WTC11 (cell line): ENCODE data around the gene ZNF689. TPM values are rescaled to one million over a fixed set of nuclear protein-coding genes. Genes with fewer than 3 reads are reported as not detected.

Experiments
- ATAC-seq: fragments of 200-7000 bp; cut with Tn5 transposase; 2 replicates; pipeline ENCODE4 v1.10.0; 2021; ENCODE audit warnings: mild to moderate bottlenecking, moderate library complexity
- CTCF ChIA-PET: fragments of 300-600 bp; sonication (Branson Sonifier 250); formaldehyde crosslinking; loops from one replicate; lab custom pipeline; 2021; ENCODE audit warnings: antibody characterized with exemption; lab: Charles Lee
- POLR2A ChIA-PET: fragments of 350-600 bp; sonication (Branson Sonifier 250); formaldehyde crosslinking; loops from one replicate; lab custom pipeline; 2021; ENCODE audit warnings: antibody characterized with exemption; lab: Charles Lee
- DNase-seq: peaks from one replicate; pipeline ENCODE4 v3.0.0; 2021; ENCODE audit warnings: low spot score
- H3K27ac Mint-ChIP-seq: 2 replicates; pipeline ENCODE4 v1.8.0; 2021; ENCODE audit warnings: mixed read lengths
- H3K27me3 Mint-ChIP-seq: 2 replicates; pipeline ENCODE4 v1.8.0; 2021; ENCODE audit warnings: low read depth, mild to moderate bottlenecking, moderate library complexity, mixed read lengths
- H3K36me3 Mint-ChIP-seq: 2 replicates; pipeline ENCODE4 v1.8.0; 2021; ENCODE audit warnings: mixed read lengths
- H3K4me1 Mint-ChIP-seq: 2 replicates; pipeline ENCODE4 v1.8.0; 2022; ENCODE audit warnings: mixed read lengths
- H3K4me3 Mint-ChIP-seq: 2 replicates; pipeline ENCODE4 v1.8.0; 2021; ENCODE audit warnings: mild to moderate bottlenecking, moderate library complexity, mixed read lengths
- H3K9me3 Mint-ChIP-seq: 2 replicates; pipeline ENCODE4 v1.8.0; 2021; ENCODE audit warnings: mixed read lengths
- AR ChIP-seq: fragments of 250-450 bp; sonication (Bioruptor Pico); IDR thresholded peaks from 2 replicates; pipeline ENCODE4 v1.9.0; 2021; ENCODE audit warnings: mild to moderate bottlenecking
- CDX4 ChIP-seq: fragments of 250-450 bp; sonication (Bioruptor Pico); IDR thresholded peaks from 2 replicates; pipeline ENCODE4 v1.9.0; 2021; ENCODE audit warnings: moderate library complexity, mild to moderate bottlenecking, inconsistent platforms, borderline replicate concordance
- CREB1 ChIP-seq: sonication (generic); formaldehyde crosslinking; IDR thresholded peaks from 2 replicates; pipeline ENCODE4 v1.8.0; 2023; ENCODE audit warnings: mild to moderate bottlenecking, missing genetic modification reagents
- CREM ChIP-seq: sonication (generic); formaldehyde crosslinking; IDR thresholded peaks from 2 replicates; pipeline ENCODE4 v1.8.1; 2022; ENCODE audit warnings: mild to moderate bottlenecking, missing genetic modification reagents, moderate library complexity
- E2F4 ChIP-seq: sonication (generic); formaldehyde crosslinking; IDR thresholded peaks from 2 replicates; pipeline ENCODE4 v1.8.1; 2022; ENCODE audit warnings: low read depth, mild to moderate bottlenecking, moderate library complexity, missing genetic modification reagents, borderline replicate concordance
- EMX1 ChIP-seq: fragments of 250-450 bp; sonication (Bioruptor Pico); IDR thresholded peaks from 2 replicates; pipeline ENCODE4 v1.8.0; 2021; ENCODE audit warnings: mild to moderate bottlenecking
- FOXJ3 ChIP-seq: sonication (generic); formaldehyde crosslinking; IDR thresholded peaks from 2 replicates; pipeline ENCODE4 v1.9.0; 2021; ENCODE audit warnings: missing genetic modification reagents, mild to moderate bottlenecking, borderline replicate concordance
- KAT7 ChIP-seq: sonication (generic); formaldehyde crosslinking; IDR thresholded peaks from 2 replicates; pipeline ENCODE4 v1.8.1; 2023; ENCODE audit warnings: missing genetic modification reagents, mild to moderate bottlenecking, borderline replicate concordance
- MLX ChIP-seq: sonication (generic); formaldehyde crosslinking; IDR thresholded peaks from 2 replicates; pipeline ENCODE4 v1.8.1; 2023; ENCODE audit warnings: mild to moderate bottlenecking, missing genetic modification reagents, moderate library complexity
- MXD4 ChIP-seq: fragments of 250-450 bp; sonication (Bioruptor Pico); IDR thresholded peaks from 2 replicates; pipeline ENCODE4 v1.8.0; 2021; ENCODE audit warnings: mild to moderate bottlenecking, moderate library complexity, borderline replicate concordance
- NR1H2 ChIP-seq: sonication (generic); formaldehyde crosslinking; IDR thresholded peaks from 2 replicates; pipeline ENCODE4 v1.9.0; 2021; ENCODE audit warnings: mild to moderate bottlenecking, moderate library complexity, missing genetic modification reagents
- NR2C2 ChIP-seq: sonication (generic); formaldehyde crosslinking; IDR thresholded peaks from 2 replicates; pipeline ENCODE4 v1.8.0; 2022; ENCODE audit warnings: mild to moderate bottlenecking, missing genetic modification reagents
- NR3C1 ChIP-seq: sonication (generic); formaldehyde crosslinking; conservative IDR thresholded peaks from 2 replicates; pipeline ENCODE4 v1.8.1; 2023; ENCODE audit warnings: low read depth, mild to moderate bottlenecking, missing genetic modification reagents
- RELA ChIP-seq: sonication (generic); formaldehyde crosslinking; IDR thresholded peaks from 2 replicates; pipeline ENCODE4 v1.8.1; 2022; ENCODE audit warnings: missing genetic modification reagents, mild to moderate bottlenecking, borderline replicate concordance
- RORB ChIP-seq: fragments of 250-450 bp; sonication (Bioruptor Pico); IDR thresholded peaks from 2 replicates; pipeline ENCODE4 v1.9.0; 2021; ENCODE audit warnings: mild to moderate bottlenecking
- TEAD4 ChIP-seq: sonication (generic); formaldehyde crosslinking; IDR thresholded peaks from 2 replicates; pipeline ENCODE4 v1.8.0; 2022; ENCODE audit warnings: mild to moderate bottlenecking, missing genetic modification reagents
- ZNF138 ChIP-seq: sonication (generic); formaldehyde crosslinking; conservative IDR thresholded peaks from 2 replicates; pipeline ENCODE4 v1.8.1; 2022; ENCODE audit warnings: mild to moderate bottlenecking, moderate library complexity, missing genetic modification reagents
- ZNF219 ChIP-seq: sonication (generic); formaldehyde crosslinking; IDR thresholded peaks from 2 replicates; pipeline ENCODE4 v1.8.0; 2023; ENCODE audit warnings: missing genetic modification reagents, mild to moderate bottlenecking, borderline replicate concordance
- ZNF232 ChIP-seq: sonication (generic); formaldehyde crosslinking; IDR thresholded peaks from 2 replicates; pipeline ENCODE4 v1.8.0; 2022; ENCODE audit warnings: mild to moderate bottlenecking, missing genetic modification reagents
- ZNF416 ChIP-seq: fragments of 250-450 bp; sonication (Bioruptor Pico); IDR thresholded peaks from 2 replicates; pipeline ENCODE4 v1.9.0; 2021; ENCODE audit warnings: mild to moderate bottlenecking, inconsistent platforms
- total RNA-seq: library from RNA; stranded (reverse); gene quantifications from 3 replicates; pipeline ENCODE4 v1.2.3, GENCODE V29; 2021
- TF ChIP-seq, protein P1 (sequence below): sonication (generic); formaldehyde crosslinking; IDR thresholded peaks from 2 replicates; pipeline ENCODE4 v1.8.1; 2022; ENCODE audit warnings: mild to moderate bottlenecking, moderate library complexity, missing genetic modification reagents

Gene ZNF689
- total RNA-seq, 1 experiment from 2014 or later = 13.2 TPM

GRCh38 chr16:30569746-30570635 lies 40.2 kb downstream of the ZNF689 start:
- POLR2A ChIA-PET = interaction anchor here (0.7 to 2.9 kb wide), 4 partner anchors 9 to 40 kb away, joined by 3 to 22 read pairs (median 9); partner anchors contain the start of genes ZNF689, ZNF747 and ZNF764
- H3K9me3 Mint-ChIP-seq = no peaks in the 10 kb centered on the region
- peak overlapping the region; percentile 53; the same call in 1 of the 2 replicates for H3K27ac Mint-ChIP-seq
- peak overlapping the region; percentile 91; the same call in 1 of the 2 replicates for H3K4me3 Mint-ChIP-seq
- DNase-seq = no peak
- no peak for ATAC-seq
- no peaks in the 10 kb centered on the region for H3K36me3 Mint-ChIP-seq
- peaks cover 4% of the 10 kb centered on the region; the same call in 1 of the 2 replicates for H3K27me3 Mint-ChIP-seq
- H3K4me1 Mint-ChIP-seq = peaks cover 15% of the 10 kb centered on the region
- TF ChIP-seq RELA (CRISPR knock-in tag) (no peak), TEAD4 (CRISPR knock-in tag) (no peak)
- CTCF ChIA-PET = interaction anchor here (1.0 to 3.0 kb wide), 5 partner anchors 11 to 140 kb away, joined by 3 to 21 read pairs (median 20); partner anchors contain the start of genes DCTPP1, ZNF764 and ZNF785

GRCh38 chr16:30569281-30569680 lies 40.9 kb downstream of the ZNF689 start:
- H3K27ac Mint-ChIP-seq = no peak overlapping the region
- no peak for TF ChIP-seq ZNF416 (CRISPR knock-in tag)
- no peak for TF ChIP-seq CREB1 (CRISPR knock-in tag)
- no peak for TF ChIP-seq CREM
- TF ChIP-seq ZNF232 = no peak
- no peak for TF ChIP-seq ZNF219 (CRISPR knock-in tag)
- TF ChIP-seq KAT7 (CRISPR knock-in tag) = no peak
- TF ChIP-seq NR1H2 (CRISPR knock-in tag) = no peak
- no peak for TF ChIP-seq ZNF138 (CRISPR knock-in tag)
- no peak for TF ChIP-seq MLX (CRISPR knock-in tag)
- no peak for TF ChIP-seq EMX1 (CRISPR knock-in tag)
- no peak for TF ChIP-seq NR3C1 (CRISPR knock-in tag)
- no peak for TF ChIP-seq RORB (CRISPR knock-in tag)
- no peak for TF ChIP-seq NR2C2 (CRISPR knock-in tag)
- TF ChIP-seq, protein P1, sequence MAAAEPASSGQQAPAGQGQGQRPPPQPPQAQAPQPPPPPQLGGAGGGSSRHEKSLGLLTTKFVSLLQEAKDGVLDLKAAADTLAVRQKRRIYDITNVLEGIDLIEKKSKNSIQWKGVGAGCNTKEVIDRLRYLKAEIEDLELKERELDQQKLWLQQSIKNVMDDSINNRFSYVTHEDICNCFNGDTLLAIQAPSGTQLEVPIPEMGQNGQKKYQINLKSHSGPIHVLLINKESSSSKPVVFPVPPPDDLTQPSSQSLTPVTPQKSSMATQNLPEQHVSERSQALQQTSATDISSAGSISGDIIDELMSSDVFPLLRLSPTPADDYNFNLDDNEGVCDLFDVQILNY = no peak
- TF ChIP-seq, all 79 proteins: peak for 0
- H3K4me1 Mint-ChIP-seq = peaks cover 15% of the 10 kb centered on the region
- H3K36me3 Mint-ChIP-seq = no peaks in the 10 kb centered on the region
- POLR2A ChIA-PET = no interaction called here
- H3K4me3 Mint-ChIP-seq = no peak overlapping the region
- ATAC-seq (no peak), DNase-seq (no peak)
- H3K27me3 Mint-ChIP-seq = peaks cover 4% of the 10 kb centered on the region; the same call in 1 of the 2 replicates
- no peaks in the 10 kb centered on the region for H3K9me3 Mint-ChIP-seq
- CTCF ChIA-PET = interaction anchor here (0.7 kb wide), 1 partner anchor 11 kb away, joined by 3 read pairs; the partner anchor contains the start of gene ZNF764

- CTCF ChIA-PET = interaction anchor here (1.1 kb wide), 1 partner anchor 33 kb away, joined by 3 read pairs; no protein-coding TSS in a partner anchor
- Mint-ChIP-seq H3K27me3 (peaks cover 4% of the 10 kb centered on the region; the same call in 1 of the 2 replicates), H3K4me3 (no peak overlapping the region), H3K9me3 (no peaks in the 10 kb centered on the region), H3K4me1 (peaks cover 15% of the 10 kb centered on the region), H3K36me3 (no peaks in the 10 kb centered on the region), H3K27ac (no peak overlapping the region)
- DNase-seq (no peak), ATAC-seq (no peak)
- TF ChIP-seq E2F4 (CRISPR knock-in tag) (no peak), FOXJ3 (CRISPR knock-in tag) (no peak), AR (no peak), MXD4 (CRISPR knock-in tag) (no peak), CDX4 (CRISPR knock-in tag) (no peak)
- POLR2A ChIA-PET = interaction anchor here (0.7 kb wide), 1 partner anchor 70 kb away, joined by 4 read pairs; no protein-coding TSS in a partner anchor
Measured at GRCh38 chr16:30567991-30568638, 42.1 kb downstream of the ZNF689 start.
